ENCODE results near the gene MCF2L2. TPM values are rescaled to one million over a fixed set of nuclear protein-coding genes. Genes with fewer than 3 reads are reported as not detected.

Gene MCF2L2
- total RNA-seq, 4 donors from 2014 or later, result 0.61 to 2.9 (median 1.3) TPM

- no peak overlapping the region for H3K4me3 ChIP-seq
- no peaks in the 10 kb centered on the region for H3K36me3 ChIP-seq
- intact Hi-C loops (cut with DNase I), result no loop called here
- no peak for DNase-seq
- TF ChIP-seq CTCF (IDR thresholded peaks at IDR 0.05), result peak in 1 of 6 experiments; percentile 28
- TF ChIP-seq POLR2A (IDR thresholded peaks at IDR 0.05), result no peak
- no peak overlapping the region for H3K27ac ChIP-seq
- no peaks in the 10 kb centered on the region for H3K9me3 ChIP-seq
- WGBS, 2 donors, result 78% methylated on average over 7 of the region's 7 CpGs; no CpG with 5 or more reads in 1 of the 2 donors
- H3K4me1 ChIP-seq, result peaks cover 0 to 13% (median 4%) of the 10 kb centered on the region in 3 donors
- H3K27me3 ChIP-seq, result no peaks in the 10 kb centered on the region
Measured at GRCh38 chr3:183188895-183189462, 239.4 kb downstream of the MCF2L2 start.

DNA sequence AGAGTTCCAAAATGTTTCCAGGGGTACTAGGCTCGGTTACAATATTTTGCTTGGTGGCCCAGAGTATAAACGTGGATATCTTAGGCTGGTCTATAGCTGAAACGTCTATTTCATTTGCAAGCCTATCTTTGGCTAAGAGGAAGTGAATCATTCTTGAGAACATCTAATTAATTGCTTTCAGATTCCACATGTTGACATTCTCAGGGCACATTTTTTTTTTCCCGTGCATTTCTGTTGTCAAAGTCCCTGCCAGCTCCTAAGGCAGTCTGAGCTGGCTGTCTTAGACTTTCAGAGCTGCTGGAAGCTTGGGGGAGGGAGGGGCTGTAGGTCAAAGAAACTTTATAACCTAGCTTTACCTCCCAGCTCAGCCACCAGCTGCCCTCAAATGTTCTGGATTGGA, 242.7 kb downstream of the MCF2L2 start:
- Histone ChIP-seq H3K36me3 (no peaks in the 10 kb centered on the region), H3K4me1 (peaks cover 0 to 13% (median 4%) of the 10 kb centered on the region in 3 donors), H3K27ac (no peak overlapping the region), H3K4me3 (no peak overlapping the region), H3K9me3 (no peaks in the 10 kb centered on the region), H3K27me3 (peaks cover 0 to 14% (median 0%) of the 10 kb centered on the region in 4 donors)
- DNase-seq, result no peak
- 13 to 32% methylated on average over 4 of the region's 4 CpGs for WGBS, 2 donors
- intact Hi-C loops (cut with DNase I), result no loop called here
- TF ChIP-seq CTCF (IDR thresholded peaks at IDR 0.05), result no peak
- no peak for TF ChIP-seq POLR2A (IDR thresholded peaks at IDR 0.05)

DNA sequence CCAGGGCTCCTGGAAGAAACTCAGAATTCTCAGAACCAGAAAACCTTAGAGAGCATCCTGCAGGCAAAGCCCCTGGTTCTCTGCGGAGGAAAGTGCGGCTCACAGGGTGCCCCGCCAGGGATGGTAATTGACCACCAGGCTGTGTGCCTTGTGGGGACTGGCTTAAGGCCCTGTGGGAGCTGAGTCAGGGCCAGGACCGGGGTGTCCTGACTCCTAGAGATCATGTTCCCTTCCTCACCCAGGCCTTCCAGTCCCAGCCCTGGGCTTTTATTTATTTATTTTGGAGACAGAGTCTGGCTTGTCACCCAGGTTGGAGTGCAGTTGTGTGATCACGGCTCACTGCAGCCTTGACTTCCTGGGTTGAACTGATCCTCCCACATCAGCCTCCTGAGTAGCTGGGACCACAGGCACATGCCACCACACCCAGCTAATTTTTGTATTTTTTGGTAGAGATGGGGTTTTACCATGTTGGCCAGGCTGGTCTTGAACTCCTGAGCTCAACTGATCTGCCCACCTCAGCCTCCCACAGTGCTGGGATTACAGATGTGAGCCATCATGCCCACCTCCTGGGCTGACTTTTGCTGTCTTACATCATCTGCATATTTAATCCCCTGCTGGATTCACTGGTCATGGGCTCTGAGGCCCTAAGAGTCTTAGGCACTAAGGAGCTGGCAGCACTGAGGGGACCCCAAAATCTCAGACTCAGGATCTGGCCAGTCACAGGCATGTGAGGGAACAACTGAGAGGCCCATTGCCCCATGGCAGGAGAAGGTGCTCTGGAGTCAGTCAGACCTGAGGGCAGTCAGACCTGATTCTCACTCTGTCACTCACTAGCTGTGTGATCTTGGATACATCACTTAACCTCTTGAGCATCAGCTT, 245.4 kb downstream of the MCF2L2 start:
- intact Hi-C loops (cut with DNase I), result loop anchor here (5.0 kb wide), 1 partner anchor 204 kb away; no protein-coding TSS in a partner anchor
- 58% methylated on average over 4 of the region's 5 CpGs; no CpG with 5 or more reads in 1 of the 2 donors for WGBS, 2 donors
- no peak for DNase-seq
- no peak for TF ChIP-seq CTCF (IDR thresholded peaks at IDR 0.05)
- no peak for TF ChIP-seq POLR2A (IDR thresholded peaks at IDR 0.05)
- Histone ChIP-seq H3K4me3 (no peak overlapping the region), H3K4me1 (peaks cover 18 to 38% (median 25%) of the 10 kb centered on the region in 3 donors), H3K36me3 (no peaks in the 10 kb centered on the region), H3K27me3 (peaks cover 0 to 40% (median 0%) of the 10 kb centered on the region in 4 donors), H3K9me3 (no peaks in the 10 kb centered on the region), H3K27ac (no peak overlapping the region)

DNA sequence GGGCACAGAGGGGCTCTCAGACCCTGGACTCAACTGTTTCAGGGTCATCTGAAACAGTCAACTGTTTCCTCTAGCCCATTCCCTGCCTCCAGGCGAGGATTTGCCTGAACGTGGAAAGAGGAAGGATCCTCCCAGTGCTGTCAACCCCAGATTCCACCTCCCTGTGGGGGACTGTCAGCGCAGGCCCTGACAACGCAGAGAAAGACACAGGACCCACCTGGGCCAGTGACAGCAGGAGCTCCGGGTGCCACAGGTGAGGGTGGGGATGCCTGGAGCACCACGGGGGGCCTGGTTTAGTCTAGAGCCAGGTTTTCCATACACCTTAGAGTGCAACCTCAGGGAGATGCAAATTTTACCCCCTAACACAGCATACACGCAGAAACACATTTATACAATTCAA, 246.3 kb downstream of the MCF2L2 start:
- TF ChIP-seq CTCF (IDR thresholded peaks at IDR 0.05) (no peak), POLR2A (IDR thresholded peaks at IDR 0.05) (no peak)
- Histone ChIP-seq H3K4me1 (peaks cover 18 to 38% (median 25%) of the 10 kb centered on the region in 3 donors), H3K4me3 (no peak overlapping the region), H3K27me3 (peaks cover 0 to 49% (median 0%) of the 10 kb centered on the region in 4 donors), H3K36me3 (no peaks in the 10 kb centered on the region), H3K9me3 (no peaks in the 10 kb centered on the region), H3K27ac (no peak overlapping the region)
- DNase-seq, result no peak
- 65 to 80% methylated on average over 3 to 4 of the region's 7 CpGs for WGBS, 2 donors
- intact Hi-C loops (cut with DNase I), result loop anchor here (5.0 kb wide), 1 partner anchor 205 kb away; no protein-coding TSS in a partner anchor

DNA sequence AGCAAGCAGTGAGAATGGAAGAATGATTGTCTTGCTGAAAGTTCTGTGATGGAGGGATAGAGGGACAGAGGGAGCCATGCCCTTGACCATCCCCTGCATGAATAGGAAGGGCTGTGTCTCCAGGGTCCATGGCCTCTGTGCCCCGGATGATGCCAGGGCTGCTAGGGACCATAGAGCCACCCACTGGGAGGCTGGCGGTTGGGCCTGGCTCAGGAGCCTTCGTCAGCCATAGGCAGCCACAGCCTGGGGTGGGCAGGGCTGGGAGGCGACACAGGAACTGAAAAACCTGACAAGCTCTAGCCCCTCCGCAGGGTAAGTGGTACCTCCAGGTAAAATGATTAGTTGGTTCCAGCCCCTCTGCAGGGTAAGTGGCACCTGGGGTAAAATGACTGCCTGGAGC, 246.8 kb downstream of the MCF2L2 start:
- peaks cover 18 to 38% (median 25%) of the 10 kb centered on the region in 3 donors for H3K4me1 ChIP-seq
- no peak overlapping the region for H3K27ac ChIP-seq
- no peak overlapping the region for H3K4me3 ChIP-seq
- no peaks in the 10 kb centered on the region for H3K9me3 ChIP-seq
- TF ChIP-seq POLR2A (IDR thresholded peaks at IDR 0.05), result no peak
- no peak for TF ChIP-seq CTCF (IDR thresholded peaks at IDR 0.05)
- H3K27me3 ChIP-seq, result peaks cover 0 to 53% (median 0%) of the 10 kb centered on the region in 4 donors
- no peaks in the 10 kb centered on the region for H3K36me3 ChIP-seq
- WGBS, 2 donors, result 82% methylated on average over 2 of the region's 5 CpGs; no CpG with 5 or more reads in 1 of the 2 donors
- no peak for DNase-seq
- intact Hi-C loops (cut with DNase I), result loop anchor here (5.0 kb wide), 1 partner anchor 206 kb away; no protein-coding TSS in a partner anchor
